SK-N-SH treated with all-trans-retinoic acid at 6 μM for 48 hours (cell line): ENCODE data around the gene CD47.

Source experiments
- ATAC-seq: fragments of 200-7000 bp; cut with Tn5 transposase; 3 replicates; pipeline ENCODE4 v1.9.1; 2020; ENCODE audit warnings: mild to moderate bottlenecking, moderate library complexity
- ARNTL ChIP-seq: fragments of 450-650 bp; formaldehyde crosslinking; IDR thresholded peaks from 2 replicates; pipeline ENCODE4 v1.5.0; 2020; ENCODE audit warnings: low read depth, mild to moderate bottlenecking, moderate library complexity, borderline replicate concordance
- BACH2 ChIP-seq: fragments of 250-450 bp; sonication (Bioruptor Pico); IDR thresholded peaks from 2 replicates; pipeline ENCODE4 v1.9.0; 2021; ENCODE audit warnings: mild to moderate bottlenecking, borderline replicate concordance
- CSDC2 ChIP-seq: fragments of 250-450 bp; sonication (Bioruptor Pico); IDR thresholded peaks from 2 replicates; pipeline ENCODE4 v1.5.0; 2020; ENCODE audit warnings: mild to moderate bottlenecking, moderate library complexity
- ESRRG ChIP-seq: fragments of 250-450 bp; sonication (Bioruptor Pico); IDR thresholded peaks from 2 replicates; pipeline ENCODE4 v1.6.1; 2021; ENCODE audit warnings: mild to moderate bottlenecking
- GLIS3 ChIP-seq: fragments of 250-450 bp; sonication (Bioruptor Pico); IDR thresholded peaks from 2 replicates; pipeline ENCODE4 v1.5.0; 2020; ENCODE audit warnings: mild to moderate bottlenecking, moderate library complexity
- OSR1 ChIP-seq: fragments of 250-450 bp; sonication (Bioruptor Pico); IDR thresholded peaks from 2 replicates; pipeline ENCODE4 v1.8.0; 2022; ENCODE audit warnings: moderate library complexity, mild to moderate bottlenecking, inconsistent platforms
- PPARA ChIP-seq: fragments of 250-450 bp; sonication (Bioruptor Pico); IDR thresholded peaks from 2 replicates; pipeline ENCODE4 v1.5.0; 2020; ENCODE audit warnings: mild to moderate bottlenecking, borderline replicate concordance
- RARB ChIP-seq: fragments of 250-450 bp; sonication (Bioruptor Pico); IDR thresholded peaks from 2 replicates; pipeline ENCODE4 v1.8.0; 2021; ENCODE audit warnings: mild to moderate bottlenecking, moderate library complexity
- SNAI2 ChIP-seq: fragments of 250-450 bp; sonication (Bioruptor Pico); IDR thresholded peaks from 2 replicates; pipeline ENCODE4 v1.5.0; 2020; ENCODE audit warnings: mild to moderate bottlenecking, moderate library complexity
- TCF4 ChIP-seq: fragments of 250-450 bp; sonication (Bioruptor Pico); IDR thresholded peaks from 2 replicates; pipeline ENCODE4 v1.8.0; 2021; ENCODE audit warnings: mild to moderate bottlenecking, moderate library complexity, borderline replicate concordance
- TOX ChIP-seq: fragments of 250-450 bp; sonication (Bioruptor Pico); IDR thresholded peaks from 2 replicates; pipeline ENCODE4 v1.8.0; 2021; ENCODE audit warnings: mild to moderate bottlenecking, moderate library complexity, borderline replicate concordance
- ZC3H10 ChIP-seq: fragments of 250-450 bp; sonication (Bioruptor Pico); IDR thresholded peaks from 2 replicates; pipeline ENCODE4 v1.5.1; 2021; ENCODE audit warnings: mild to moderate bottlenecking, moderate library complexity
- ZFP3 ChIP-seq: fragments of 250-450 bp; sonication (Bioruptor Pico); IDR thresholded peaks from 2 replicates; pipeline ENCODE4 v1.5.0; 2020; ENCODE audit warnings: mild to moderate bottlenecking, moderate library complexity
- ZFP30 ChIP-seq: fragments of 450-650 bp; formaldehyde crosslinking; IDR thresholded peaks from 2 replicates; pipeline ENCODE4 v1.5.0; 2022; ENCODE audit warnings: mild to moderate bottlenecking, moderate library complexity
- ZNF565 ChIP-seq: fragments of 450-650 bp; formaldehyde crosslinking; conservative IDR thresholded peaks from 2 replicates; pipeline ENCODE4 v1.5.0; 2020; ENCODE audit warnings: low read depth, mild to moderate bottlenecking, moderate library complexity
- ZNF70 ChIP-seq: fragments of 450-650 bp; formaldehyde crosslinking; IDR thresholded peaks from 2 replicates; pipeline ENCODE4 v1.5.0; 2020; ENCODE audit warnings: mild to moderate bottlenecking, moderate library complexity
- ZNF8 ChIP-seq: fragments of 450-650 bp; formaldehyde crosslinking; IDR thresholded peaks from 2 replicates; pipeline ENCODE4 v1.5.0; 2020; ENCODE audit warnings: mild to moderate bottlenecking, moderate library complexity
- TF ChIP-seq, protein P1 (sequence below): fragments of 250-450 bp; sonication (Bioruptor Pico); IDR thresholded peaks from 2 replicates; pipeline ENCODE4 v1.5.1; 2020; ENCODE audit warnings: low read depth, mild to moderate bottlenecking, moderate library complexity
- TF ChIP-seq, protein P2 (sequence below): fragments of 250-450 bp; sonication (Bioruptor Pico); IDR thresholded peaks from 2 replicates; pipeline ENCODE4 v1.8.0; 2021; ENCODE audit warnings: low read depth, mild to moderate bottlenecking, moderate library complexity, borderline replicate concordance
- TF ChIP-seq, protein P3 (sequence below): fragments of 250-450 bp; sonication (Bioruptor Pico); IDR thresholded peaks from 2 replicates; pipeline ENCODE4 v1.5.1; 2021; ENCODE audit warnings: mild to moderate bottlenecking, moderate library complexity
- TF ChIP-seq, protein P4 (sequence below): fragments of 250-450 bp; sonication (Bioruptor Pico); IDR thresholded peaks from 2 replicates; pipeline ENCODE4 v1.5.0; 2020; ENCODE audit warnings: mild to moderate bottlenecking, moderate library complexity

CD47 gene

DNA sequence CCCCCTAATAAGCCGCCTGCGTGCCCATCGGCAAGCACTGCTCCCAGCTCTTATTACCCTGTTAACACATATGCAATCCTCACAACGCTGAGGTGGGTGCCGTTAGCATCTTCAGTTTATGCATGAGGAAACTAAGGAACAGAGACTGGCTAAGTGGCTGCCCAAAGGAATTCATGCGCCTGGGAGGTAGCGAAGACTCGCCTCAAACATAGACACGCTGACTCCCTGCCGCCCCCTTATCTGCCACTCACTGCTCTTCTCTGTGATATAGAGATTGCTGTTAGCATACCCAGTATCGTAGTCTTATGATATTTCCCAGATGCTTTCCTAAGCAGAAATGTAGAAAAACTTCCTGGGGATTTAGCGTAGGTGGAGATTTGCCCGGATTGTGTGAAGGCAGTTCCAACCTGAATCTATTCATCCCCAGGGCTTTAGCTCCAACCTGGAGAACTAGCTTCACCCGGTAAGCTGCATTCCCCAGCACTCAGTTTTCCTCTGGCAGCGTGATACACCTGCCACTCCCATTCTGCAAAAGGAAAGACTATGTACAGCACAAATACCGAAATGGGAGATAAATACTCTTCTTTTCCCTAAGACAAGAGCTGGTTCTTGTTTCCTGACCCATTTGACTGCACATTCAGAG lies 23.7 kb upstream of the CD47 start:
- TF ChIP-seq ZFP3 (CRISPR knock-in tag) (no peak), TCF4 (no peak), ESRRG (CRISPR knock-in tag) (no peak)
- ATAC-seq, result no peak

DNA sequence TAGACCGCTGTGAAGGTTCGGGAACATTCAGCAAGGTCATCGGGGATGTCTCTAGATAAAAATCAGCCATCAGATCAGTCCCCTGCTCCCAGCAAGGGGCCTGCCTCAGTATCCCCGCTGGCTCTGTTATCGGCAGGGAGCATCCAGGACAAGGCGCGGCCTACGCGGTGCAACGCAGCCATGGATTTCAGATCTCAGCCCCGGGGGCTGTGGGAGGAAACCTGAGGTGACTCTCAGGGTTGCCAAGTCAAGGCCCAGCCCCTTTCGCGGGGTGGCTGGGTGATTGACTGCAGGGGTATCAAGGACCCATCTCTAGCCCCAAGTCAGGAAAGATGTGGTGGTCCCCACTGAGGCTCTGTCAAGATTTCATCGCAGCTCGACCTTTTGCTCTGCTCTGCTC lies 23.1 kb upstream of the CD47 start:
- no peak for ATAC-seq
- TF ChIP-seq SNAI2 (CRISPR knock-in tag) (no peak), TCF4 (no peak), PPARA (CRISPR knock-in tag) (no peak), ZNF565 (no peak), ZFP30 (CRISPR knock-in tag) (no peak), GLIS3 (CRISPR knock-in tag) (no peak), ZNF8 (CRISPR knock-in tag) (no peak), ARNTL (CRISPR knock-in tag) (no peak), BACH2 (CRISPR knock-in tag) (no peak), RARB (CRISPR knock-in tag) (no peak), TOX (no peak), ZNF70 (CRISPR knock-in tag) (no peak), CSDC2 (CRISPR knock-in tag) (no peak), ZC3H10 (CRISPR knock-in tag) (no peak), OSR1 (CRISPR knock-in tag) (no peak)
- TF ChIP-seq, protein P1, sequence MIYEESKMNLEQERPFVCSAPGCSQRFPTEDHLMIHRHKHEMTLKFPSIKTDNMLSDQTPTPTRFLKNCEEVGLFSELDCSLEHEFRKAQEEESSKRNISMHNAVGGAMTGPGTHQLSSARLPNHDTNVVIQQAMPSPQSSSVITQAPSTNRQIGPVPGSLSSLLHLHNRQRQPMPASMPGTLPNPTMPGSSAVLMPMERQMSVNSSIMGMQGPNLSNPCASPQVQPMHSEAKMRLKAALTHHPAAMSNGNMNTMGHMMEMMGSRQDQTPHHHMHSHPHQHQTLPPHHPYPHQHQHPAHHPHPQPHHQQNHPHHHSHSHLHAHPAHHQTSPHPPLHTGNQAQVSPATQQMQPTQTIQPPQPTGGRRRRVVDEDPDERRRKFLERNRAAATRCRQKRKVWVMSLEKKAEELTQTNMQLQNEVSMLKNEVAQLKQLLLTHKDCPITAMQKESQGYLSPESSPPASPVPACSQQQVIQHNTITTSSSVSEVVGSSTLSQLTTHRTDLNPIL (CRISPR knock-in tag), result no peak
- TF ChIP-seq, protein P2, sequence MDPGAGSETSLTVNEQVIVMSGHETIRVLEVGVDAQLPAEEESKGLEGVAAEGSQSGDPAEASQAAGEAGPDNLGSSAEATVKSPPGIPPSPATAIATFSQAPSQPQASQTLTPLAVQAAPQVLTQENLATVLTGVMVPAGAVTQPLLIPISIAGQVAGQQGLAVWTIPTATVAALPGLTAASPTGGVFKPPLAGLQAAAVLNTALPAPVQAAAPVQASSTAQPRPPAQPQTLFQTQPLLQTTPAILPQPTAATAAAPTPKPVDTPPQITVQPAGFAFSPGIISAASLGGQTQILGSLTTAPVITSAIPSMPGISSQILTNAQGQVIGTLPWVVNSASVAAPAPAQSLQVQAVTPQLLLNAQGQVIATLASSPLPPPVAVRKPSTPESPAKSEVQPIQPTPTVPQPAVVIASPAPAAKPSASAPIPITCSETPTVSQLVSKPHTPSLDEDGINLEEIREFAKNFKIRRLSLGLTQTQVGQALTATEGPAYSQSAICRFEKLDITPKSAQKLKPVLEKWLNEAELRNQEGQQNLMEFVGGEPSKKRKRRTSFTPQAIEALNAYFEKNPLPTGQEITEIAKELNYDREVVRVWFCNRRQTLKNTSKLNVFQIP (CRISPR knock-in tag), result no peak
- TF ChIP-seq, protein P3, sequence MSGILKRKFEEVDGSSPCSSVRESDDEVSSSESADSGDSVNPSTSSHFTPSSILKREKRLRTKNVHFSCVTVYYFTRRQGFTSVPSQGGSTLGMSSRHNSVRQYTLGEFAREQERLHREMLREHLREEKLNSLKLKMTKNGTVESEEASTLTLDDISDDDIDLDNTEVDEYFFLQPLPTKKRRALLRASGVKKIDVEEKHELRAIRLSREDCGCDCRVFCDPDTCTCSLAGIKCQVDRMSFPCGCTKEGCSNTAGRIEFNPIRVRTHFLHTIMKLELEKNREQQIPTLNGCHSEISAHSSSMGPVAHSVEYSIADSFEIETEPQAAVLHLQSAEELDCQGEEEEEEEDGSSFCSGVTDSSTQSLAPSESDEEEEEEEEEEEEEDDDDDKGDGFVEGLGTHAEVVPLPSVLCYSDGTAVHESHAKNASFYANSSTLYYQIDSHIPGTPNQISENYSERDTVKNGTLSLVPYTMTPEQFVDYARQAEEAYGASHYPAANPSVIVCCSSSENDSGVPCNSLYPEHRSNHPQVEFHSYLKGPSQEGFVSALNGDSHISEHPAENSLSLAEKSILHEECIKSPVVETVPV (CRISPR knock-in tag), result no peak
- TF ChIP-seq, all 23 proteins: peak for 0

DNA sequence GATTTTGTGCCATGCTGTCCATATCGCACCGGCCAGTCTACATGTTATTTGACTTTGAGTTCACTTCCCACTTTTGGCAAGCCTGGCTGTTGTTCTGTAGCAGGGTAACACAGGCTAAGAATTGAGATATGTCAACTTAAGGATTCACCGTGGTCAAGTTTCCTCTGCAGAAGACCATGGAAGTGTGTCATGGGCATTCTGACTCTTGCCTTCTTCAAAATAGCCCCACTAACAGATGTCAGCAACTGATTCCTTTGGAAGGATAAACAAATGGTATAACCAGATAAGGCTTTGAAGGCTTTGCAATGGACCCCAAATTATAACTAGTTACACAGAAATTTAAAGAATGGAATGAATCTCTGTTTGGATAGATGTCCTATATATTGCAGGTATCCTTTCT lies 20.1 kb upstream of the CD47 start:
- TF ChIP-seq ZFP3 (CRISPR knock-in tag), result no peak
- no peak for TF ChIP-seq ZNF70 (CRISPR knock-in tag)
- TF ChIP-seq TOX, result no peak
- no peak for ATAC-seq

DNA sequence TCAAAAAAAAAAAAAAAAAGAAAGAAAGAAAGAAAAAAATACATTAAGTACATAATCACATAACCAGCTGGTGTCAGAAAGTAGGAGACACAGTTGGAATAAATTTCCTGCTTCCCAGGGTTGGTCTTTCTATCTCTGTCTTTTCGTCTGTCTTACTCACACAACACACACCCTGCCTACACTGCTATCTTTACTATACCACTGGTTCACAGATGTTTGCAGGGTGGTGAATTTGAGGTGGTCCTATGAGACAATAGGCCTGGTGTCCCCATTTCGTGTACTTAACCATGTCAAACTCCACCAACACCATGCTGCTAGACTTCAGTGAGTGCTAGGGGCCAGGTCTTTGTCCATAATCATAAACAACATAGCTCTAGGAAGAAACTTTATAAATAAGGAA lies 17.6 kb upstream of the CD47 start:
- no peak for ATAC-seq
- no peak for TF ChIP-seq ZFP3 (CRISPR knock-in tag)
- TF ChIP-seq, protein P3 (CRISPR knock-in tag), result no peak
- no peak for TF ChIP-seq BACH2 (CRISPR knock-in tag)
- TF ChIP-seq ESRRG (CRISPR knock-in tag), result no peak
- TF ChIP-seq ARNTL (CRISPR knock-in tag), result no peak

DNA sequence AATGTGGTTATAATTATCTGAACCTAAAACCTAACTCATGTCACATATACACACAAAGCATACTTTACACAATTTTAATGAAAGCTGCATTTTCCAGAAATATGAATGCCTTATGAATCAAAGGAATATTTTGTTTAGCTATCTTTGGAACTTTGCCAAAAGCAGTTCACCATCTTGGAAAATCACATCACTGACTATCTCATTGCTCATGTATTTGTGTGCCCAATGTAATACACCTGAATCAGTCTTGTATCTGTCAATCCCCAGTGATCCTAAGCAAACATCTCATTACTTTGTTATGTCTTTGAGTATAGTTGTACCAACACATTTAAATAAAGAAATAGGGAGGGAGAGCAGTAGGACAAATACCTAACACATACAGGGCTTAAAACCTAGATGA lies 15.6 kb upstream of the CD47 start:
- no peak for ATAC-seq
- TF ChIP-seq PPARA (CRISPR knock-in tag) (no peak), ZNF8 (CRISPR knock-in tag) (no peak), TOX (no peak), SNAI2 (CRISPR knock-in tag) (no peak), GLIS3 (CRISPR knock-in tag) (no peak), ARNTL (CRISPR knock-in tag) (no peak), RARB (CRISPR knock-in tag) (no peak), BACH2 (CRISPR knock-in tag) (no peak), ZFP3 (CRISPR knock-in tag) (no peak)
- TF ChIP-seq, protein P3 (CRISPR knock-in tag), result no peak
- TF ChIP-seq, protein P4, sequence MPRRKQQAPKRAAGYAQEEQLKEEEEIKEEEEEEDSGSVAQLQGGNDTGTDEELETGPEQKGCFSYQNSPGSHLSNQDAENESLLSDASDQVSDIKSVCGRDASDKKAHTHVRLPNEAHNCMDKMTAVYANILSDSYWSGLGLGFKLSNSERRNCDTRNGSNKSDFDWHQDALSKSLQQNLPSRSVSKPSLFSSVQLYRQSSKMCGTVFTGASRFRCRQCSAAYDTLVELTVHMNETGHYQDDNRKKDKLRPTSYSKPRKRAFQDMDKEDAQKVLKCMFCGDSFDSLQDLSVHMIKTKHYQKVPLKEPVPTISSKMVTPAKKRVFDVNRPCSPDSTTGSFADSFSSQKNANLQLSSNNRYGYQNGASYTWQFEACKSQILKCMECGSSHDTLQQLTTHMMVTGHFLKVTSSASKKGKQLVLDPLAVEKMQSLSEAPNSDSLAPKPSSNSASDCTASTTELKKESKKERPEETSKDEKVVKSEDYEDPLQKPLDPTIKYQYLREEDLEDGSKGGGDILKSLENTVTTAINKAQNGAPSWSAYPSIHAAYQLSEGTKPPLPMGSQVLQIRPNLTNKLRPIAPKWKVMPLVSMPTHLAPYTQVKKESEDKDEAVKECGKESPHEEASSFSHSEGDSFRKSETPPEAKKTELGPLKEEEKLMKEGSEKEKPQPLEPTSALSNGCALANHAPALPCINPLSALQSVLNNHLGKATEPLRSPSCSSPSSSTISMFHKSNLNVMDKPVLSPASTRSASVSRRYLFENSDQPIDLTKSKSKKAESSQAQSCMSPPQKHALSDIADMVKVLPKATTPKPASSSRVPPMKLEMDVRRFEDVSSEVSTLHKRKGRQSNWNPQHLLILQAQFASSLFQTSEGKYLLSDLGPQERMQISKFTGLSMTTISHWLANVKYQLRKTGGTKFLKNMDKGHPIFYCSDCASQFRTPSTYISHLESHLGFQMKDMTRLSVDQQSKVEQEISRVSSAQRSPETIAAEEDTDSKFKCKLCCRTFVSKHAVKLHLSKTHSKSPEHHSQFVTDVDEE, result no peak
- TF ChIP-seq, protein P2 (CRISPR knock-in tag), result no peak
